Measurements from ENCODE around the gene TSPAN7. TPM values are rescaled to one million over a fixed set of nuclear protein-coding genes. Genes with fewer than 3 reads are reported as not detected.

The TSPAN7 gene
- total RNA-seq, 1 experiment from 2014 or later: 3.5 TPM

DNA sequence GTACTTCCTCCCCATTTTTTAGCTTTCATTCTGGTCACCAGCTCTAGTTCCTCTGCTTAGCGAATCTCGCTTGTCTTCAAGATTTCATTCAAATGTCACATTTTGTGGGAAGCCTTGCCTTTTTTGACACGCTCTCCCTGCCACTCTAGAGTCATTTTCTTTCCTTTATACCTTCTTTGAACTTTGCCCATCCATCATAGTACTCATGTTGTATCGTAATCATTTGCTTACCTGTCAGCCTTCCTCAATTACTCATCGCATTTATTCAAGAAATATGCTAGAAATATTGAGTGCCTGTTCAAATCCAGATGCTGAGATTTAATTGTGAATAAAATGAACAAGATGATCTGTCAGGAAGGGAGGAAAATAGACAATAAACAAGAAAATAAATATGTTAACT, 21.8 kb downstream of the TSPAN7 start:
- DNase-seq: no peak
- no peak overlapping the region for H2AFZ ChIP-seq (ENCODE audit: low read length)

More for the DNA sequence above, 21.8 kb downstream of the TSPAN7 start:
- H3K4me1 ChIP-seq (ENCODE audit: insufficient read depth, low read length): no peaks in the 10 kb centered on the region
- H3K9me3 Mint-ChIP-seq: peaks cover 48 to 53% of the 10 kb centered on the region in 2 experiments
- H3K23ac ChIP-seq (ENCODE audit: insufficient read length, low read depth, low read length): no peak overlapping the region
- H2BK120ac ChIP-seq (ENCODE audit: low read depth, low read length, poor library complexity, severe bottlenecking): no peak overlapping the region
- no peak overlapping the region for H3K27ac ChIP-seq (ENCODE audit: insufficient read length, low read depth, low read length)
- no peak overlapping the region for H2AK5ac ChIP-seq (ENCODE audit: insufficient read length, low read length)
- H3K27me3 ChIP-seq (ENCODE audit: insufficient read depth, low read length): no peaks in the 10 kb centered on the region
- no peak overlapping the region for H3T11ph ChIP-seq (ENCODE audit: low read length)
- no peaks in the 10 kb centered on the region for H3K23me2 ChIP-seq (ENCODE audit: insufficient read length, low read depth, low read length, poor library complexity, severe bottlenecking)
- WGBS (ENCODE audit: extremely low coverage, insufficient read length, low lambda C conversion rate): no CpG with 5 or more reads among the region's 5 CpGs
- no peak overlapping the region for H3K56ac ChIP-seq (ENCODE audit: insufficient read length, low read depth, low read length)
- H3K9me3 ChIP-seq (ENCODE audit: control insufficient read depth, low read depth, low read length): no peaks in the 10 kb centered on the region
- no peak overlapping the region for H2BK20ac ChIP-seq (ENCODE audit: low read depth, low read length, poor library complexity, severe bottlenecking)
- TF ChIP-seq, protein P1, sequence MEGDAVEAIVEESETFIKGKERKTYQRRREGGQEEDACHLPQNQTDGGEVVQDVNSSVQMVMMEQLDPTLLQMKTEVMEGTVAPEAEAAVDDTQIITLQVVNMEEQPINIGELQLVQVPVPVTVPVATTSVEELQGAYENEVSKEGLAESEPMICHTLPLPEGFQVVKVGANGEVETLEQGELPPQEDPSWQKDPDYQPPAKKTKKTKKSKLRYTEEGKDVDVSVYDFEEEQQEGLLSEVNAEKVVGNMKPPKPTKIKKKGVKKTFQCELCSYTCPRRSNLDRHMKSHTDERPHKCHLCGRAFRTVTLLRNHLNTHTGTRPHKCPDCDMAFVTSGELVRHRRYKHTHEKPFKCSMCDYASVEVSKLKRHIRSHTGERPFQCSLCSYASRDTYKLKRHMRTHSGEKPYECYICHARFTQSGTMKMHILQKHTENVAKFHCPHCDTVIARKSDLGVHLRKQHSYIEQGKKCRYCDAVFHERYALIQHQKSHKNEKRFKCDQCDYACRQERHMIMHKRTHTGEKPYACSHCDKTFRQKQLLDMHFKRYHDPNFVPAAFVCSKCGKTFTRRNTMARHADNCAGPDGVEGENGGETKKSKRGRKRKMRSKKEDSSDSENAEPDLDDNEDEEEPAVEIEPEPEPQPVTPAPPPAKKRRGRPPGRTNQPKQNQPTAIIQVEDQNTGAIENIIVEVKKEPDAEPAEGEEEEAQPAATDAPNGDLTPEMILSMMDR (conservative IDR thresholded peaks at IDR 0.05): no peak
- no peak overlapping the region for H4K8ac ChIP-seq (replicated peaks; ENCODE audit: insufficient read length, low read depth, low read length)
- no peaks in the 10 kb centered on the region for H3K4me1 Mint-ChIP-seq
- H3K79me2 ChIP-seq (ENCODE audit: insufficient read depth, low read length): no peaks in the 10 kb centered on the region
- H3K4me2 ChIP-seq (ENCODE audit: insufficient read depth, insufficient read length, low read length): no peak overlapping the region
- no peak overlapping the region for H2BK15ac ChIP-seq (ENCODE audit: low read depth, low read length)
- no peak overlapping the region for H3K9ac ChIP-seq (ENCODE audit: extremely low read depth, insufficient read length, low read length)
- H3K79me1 ChIP-seq (ENCODE audit: insufficient read depth, low read depth, low read length, poor library complexity, severe bottlenecking): no peaks in the 10 kb centered on the region
- H3K18ac ChIP-seq (ENCODE audit: insufficient read length, low read depth, low read length): no peak overlapping the region
- H3K27ac Mint-ChIP-seq: no peak overlapping the region
- no peaks in the 10 kb centered on the region for H3K36me3 Mint-ChIP-seq (ENCODE audit: insufficient read depth in 1 of 3, low read depth in 3 of 3)
- no peak overlapping the region for H4K91ac ChIP-seq (ENCODE audit: insufficient read length, low read depth, low read length)
- H3K14ac ChIP-seq (ENCODE audit: insufficient read depth, low read length): no peak overlapping the region
- H3K4ac ChIP-seq (ENCODE audit: low read depth, low read length): no peak overlapping the region
- no peaks in the 10 kb centered on the region for H3K27me3 Mint-ChIP-seq (ENCODE audit: low read depth)
- H4K20me1 ChIP-seq (ENCODE audit: control insufficient read depth, insufficient read depth, insufficient read length): no peaks in the 10 kb centered on the region
- H2BK5ac ChIP-seq (ENCODE audit: insufficient read length, low read length): no peak overlapping the region
- H3K4me3 Mint-ChIP-seq: no peak overlapping the region
- no peak overlapping the region for H4K5ac ChIP-seq (ENCODE audit: insufficient read length, low read depth, low read length)
- H2BK12ac ChIP-seq (ENCODE audit: insufficient read length, low read depth, low read length): no peak overlapping the region

Measured in H9 (cell line).